Caco-2 (cell line): ENCODE results near the gene FAM170B. TPM values are rescaled to one million over a fixed set of nuclear protein-coding genes. Genes with fewer than 3 reads are reported as not detected.

Experiments
- Bru-seq: library from RNA; stranded (reverse); fragments of 400-500 nt; gene quantifications from one replicate; lab custom pipeline; 2021; lab: Mats Ljungman, UMichigan
- BruChase-seq, 2 experiments: library from RNA; stranded (reverse); fragments of 400-500 nt; gene quantifications; one replicate each; lab custom pipeline; 2021; lab: Mats Ljungman, UMichigan
- BruUV-seq: library from RNA; stranded (reverse); fragments of 400-500 nt; replicated peaks from 2 replicates; lab custom pipeline; 2021; lab: Mats Ljungman, UMichigan
- CTCF ChIA-PET: fragments of 300-600 bp; sonication (Branson Sonifier 250); formaldehyde crosslinking; loops from one replicate; lab custom pipeline; 2022; ENCODE audit warnings: antibody characterized with exemption; lab: Charles Lee
- POLR2A ChIA-PET: fragments of 300-600 bp; sonication (Branson Sonifier 250); formaldehyde crosslinking; loops from one replicate; lab custom pipeline; 2022; ENCODE audit warnings: antibody characterized with exemption; lab: Charles Lee
- DNase-seq, 2 experiments: peaks; one replicate each; pipeline versions ENCODE4 v3.0.0 to v3.0.0-alpha.2; 2020 to 2022
- H3K27me3 ChIP-seq: replicated peaks from 2 replicates; pipeline ENCODE4 v1.6.0; 2011; ENCODE audit warnings: low read length; ENCODE audit not compliant: control insufficient read depth, insufficient read depth
- H3K36me3 ChIP-seq: 2 replicates; pipeline ENCODE4 v1.5.1; 2011; ENCODE audit warnings: low read length; ENCODE audit not compliant: control insufficient read depth, insufficient read depth
- H3K4me1 ChIP-seq: fragments of 250-450 bp; sonication (Bioruptor Pico); 2 replicates; pipeline ENCODE4 v1.5.1; 2020; ENCODE audit warnings: mild to moderate bottlenecking
- H3K4me3 ChIP-seq: 2 replicates; pipeline ENCODE4 v1.5.1; 2011; ENCODE audit warnings: low read depth, mild to moderate bottlenecking, control low read depth, low read length
- H3K9me3 ChIP-seq: fragments of 250-450 bp; sonication (Bioruptor Pico); 2 replicates; pipeline ENCODE4 v1.5.1; 2020; ENCODE audit warnings: mild to moderate bottlenecking, moderate library complexity
- H3K27ac Mint-ChIP-seq: one replicate; pipeline ENCODE4 v1.8.0; 2022; ENCODE audit warnings: mixed read lengths; ENCODE audit not compliant: unreplicated experiment
- H3K27me3 Mint-ChIP-seq: one replicate; pipeline ENCODE4 v1.8.0; 2022; ENCODE audit warnings: mixed read lengths; ENCODE audit not compliant: insufficient read depth, unreplicated experiment
- H3K36me3 Mint-ChIP-seq: one replicate; pipeline ENCODE4 v1.8.0; 2022; ENCODE audit warnings: mild to moderate bottlenecking, mixed read lengths; ENCODE audit not compliant: insufficient read depth, unreplicated experiment
- H3K4me1 Mint-ChIP-seq: one replicate; pipeline ENCODE4 v1.8.0; 2022; ENCODE audit warnings: low read depth, mixed read lengths; ENCODE audit not compliant: unreplicated experiment
- H3K4me3 Mint-ChIP-seq: one replicate; pipeline ENCODE4 v1.8.0; 2022; ENCODE audit warnings: mild to moderate bottlenecking, moderate library complexity, mixed read lengths; ENCODE audit not compliant: unreplicated experiment
- H3K9me3 Mint-ChIP-seq: one replicate; pipeline ENCODE4 v1.8.0; 2022; ENCODE audit warnings: mixed read lengths; ENCODE audit not compliant: unreplicated experiment
- CTCF ChIP-seq, 2 experiments: fragments of 200-600 bp in 1 of 2; IDR thresholded peaks; 1 replicate in 1 of 2; 2 replicates in 1 of 2; pipeline versions ENCODE4 v1.5.1 to v1.8.0; 2011 to 2022; ENCODE audit warnings: antibody characterized with exemption in 1 of 2, control low read depth in 1 of 2, inconsistent platforms in 1 of 2, low read depth in 1 of 2, low read length in 1 of 2, mild to moderate bottlenecking in 1 of 2, moderate library complexity in 1 of 2; ENCODE audit not compliant: insufficient read depth in 1 of 2, severe bottlenecking in 1 of 2, unreplicated experiment in 1 of 2
- intact Hi-C: fragments of 100-400 bp; cut with micrococcal nuclease; formaldehyde crosslinking; loops from one replicate; pipeline ENCODE4 v1.10.0; 2022; ENCODE audit not compliant: unreplicated experiment
- long read RNA-seq: library from polyadenylated mRNA; stranded (forward); transcript quantifications from one replicate; pipeline ENCODE4 v2.0.0, GENCODE V29; 2022
- total RNA-seq: library from RNA; stranded (reverse); gene quantifications from 2 replicates; pipeline ENCODE4 v1.2.3, GENCODE V29; 2022

Gene FAM170B
- total RNA-seq, result not detected in 2 replicates
- Bru-seq, nascent RNA, result not detected
- not detected for BruChase-seq, experiment 1, labeled RNA remaining after a 2-hour chase
- BruChase-seq, experiment 2, labeled RNA remaining after a 6-hour chase, result not detected
- long read RNA-seq, result 0 reads

- Histone ChIP-seq H3K4me1 (no peaks in the 10 kb centered on the region), H3K9me3 (no peaks in the 10 kb centered on the region), H3K27me3 (no peaks in the 10 kb centered on the region), H3K36me3 (no peaks in the 10 kb centered on the region), H3K4me3 (no peak within 1 kb of the TSS)
- ChIA-PET CTCF (no interaction called here), POLR2A (no interaction called here)
- Mint-ChIP-seq H3K27ac (no peak within 1 kb of the TSS), H3K4me3 (no peak within 1 kb of the TSS), H3K27me3 (peaks cover 30% of the 10 kb centered on the region), H3K9me3 (no peaks in the 10 kb centered on the region), H3K36me3 (no peaks in the 10 kb centered on the region), H3K4me1 (no peaks in the 10 kb centered on the region)
- no peak for DNase-seq
- BruUV-seq, result no TSS peak
- no peak for TF ChIP-seq CTCF (IDR thresholded peaks at IDR 0.05; ENCODE audit: insufficient read depth in 1 of 2, low read depth in 1 of 2, low read length in 1 of 2, severe bottlenecking in 1 of 2, unreplicated experiment in 1 of 2)
- intact Hi-C loops, result no loop called here
These were observed at the start of gene FAM170B for GRCh38 chr10:49133706-49134248. TSS of gene FAM170B (minus strand) at chr10:49134021. CDS start at chr10:49133918, 103 bp downstream.

GRCh38 chr10:49182776-49183175, 49.0 kb upstream of the FAM170B start:
- ChIA-PET CTCF (no interaction called here), POLR2A (no interaction called here)
- no peaks in the 10 kb centered on the region for H3K4me1 ChIP-seq
- H3K4me3 ChIP-seq, result no peak overlapping the region
- Mint-ChIP-seq H3K4me3 (no peak overlapping the region), H3K4me1 (no peaks in the 10 kb centered on the region), H3K9me3 (no peaks in the 10 kb centered on the region), H3K36me3 (no peaks in the 10 kb centered on the region), H3K27ac (no peak overlapping the region), H3K27me3 (peaks cover 32% of the 10 kb centered on the region)
- BruUV-seq, result no TSS peak
- intact Hi-C loops, result no loop called here
- no peaks in the 10 kb centered on the region for H3K36me3 ChIP-seq
- no peak for DNase-seq
- no peaks in the 10 kb centered on the region for H3K9me3 ChIP-seq
- no peaks in the 10 kb centered on the region for H3K27me3 ChIP-seq
- TF ChIP-seq CTCF (IDR thresholded peaks at IDR 0.05; ENCODE audit: insufficient read depth in 1 of 2, low read depth in 1 of 2, low read length in 1 of 2, severe bottlenecking in 1 of 2, unreplicated experiment in 1 of 2), result no peak

GRCh38 chr10:49180444-49180860, 46.6 kb upstream of the FAM170B start:
- ChIA-PET CTCF (no interaction called here), POLR2A (no interaction called here)
- Histone ChIP-seq H3K27me3 (no peaks in the 10 kb centered on the region), H3K4me1 (peaks cover 2% of the 10 kb centered on the region), H3K36me3 (no peaks in the 10 kb centered on the region), H3K9me3 (no peaks in the 10 kb centered on the region), H3K4me3 (no peak overlapping the region)
- H3K4me3 Mint-ChIP-seq, result no peak overlapping the region
- no peak overlapping the region for H3K27ac Mint-ChIP-seq
- no peak for TF ChIP-seq CTCF (IDR thresholded peaks at IDR 0.05; ENCODE audit: insufficient read depth in 1 of 2, low read depth in 1 of 2, low read length in 1 of 2, severe bottlenecking in 1 of 2, unreplicated experiment in 1 of 2)
- no TSS peak for BruUV-seq
- intact Hi-C loops, result no loop called here
- H3K36me3 Mint-ChIP-seq, result no peaks in the 10 kb centered on the region
- H3K9me3 Mint-ChIP-seq, result no peaks in the 10 kb centered on the region
- H3K27me3 Mint-ChIP-seq, result peaks cover 21% of the 10 kb centered on the region
- no peak for DNase-seq
- no peaks in the 10 kb centered on the region for H3K4me1 Mint-ChIP-seq
